GM19035 (cell line): ENCODE data around the gene NMNAT3.
"Not testable (repeated sequence)": the region's sequence is repeated elsewhere in the genome, so short reads cannot be mapped to it uniquely, and the experiment has no call there.

ENCODE experiments used
- ATAC-seq: cut with Tn5 transposase; IDR thresholded peaks from one replicate; pipeline ENCODE4 v1.9.1; 2021; ENCODE audit not compliant: unreplicated experiment

The NMNAT3 gene

GRCh38 chr3:139639662-139640061, 38.1 kb downstream of the NMNAT3 start:
- no peak for ATAC-seq

GRCh38 chr3:139638518-139638917, 39.3 kb downstream of the NMNAT3 start:
- no peak for ATAC-seq

GRCh38 chr3:139636511-139636910, 41.3 kb downstream of the NMNAT3 start:
- ATAC-seq = no peak

GRCh38 chr3:139634111-139634635, 43.6 kb downstream of the NMNAT3 start:
- no peak for ATAC-seq

- ATAC-seq = no peak
Observed at GRCh38 chr3:139633511-139633910, 44.3 kb downstream of the NMNAT3 start.

- ATAC-seq = no peak
Observed at GRCh38 chr3:139630542-139630941, 47.2 kb downstream of the NMNAT3 start.

GRCh38 chr3:139629033-139629432, 48.7 kb downstream of the NMNAT3 start:
- peak; percentile 68 for ATAC-seq

DNA sequence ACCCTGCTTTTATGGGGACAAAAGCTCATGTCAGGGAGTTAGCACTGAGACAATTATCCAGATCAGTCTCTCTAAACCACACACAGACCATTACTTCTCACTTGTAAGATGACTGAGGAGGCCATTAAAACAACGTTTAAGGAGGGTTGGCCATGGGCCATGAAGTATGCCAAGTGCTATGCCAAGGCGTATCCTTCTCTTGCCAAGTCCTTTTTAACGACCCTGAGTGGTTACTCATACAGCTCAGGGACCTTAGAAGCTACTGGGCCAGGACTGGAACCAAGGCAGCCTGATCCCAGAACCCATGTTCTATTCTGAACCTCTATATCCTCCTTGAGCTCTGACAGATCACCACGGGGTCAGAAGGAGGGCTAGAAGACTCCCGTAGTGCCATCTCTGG, 50.0 kb downstream of the NMNAT3 start:
- ATAC-seq = no peak

- ATAC-seq = no peak
Observed at GRCh38 chr3:139620438-139620837, 57.3 kb downstream of the NMNAT3 start.

DNA sequence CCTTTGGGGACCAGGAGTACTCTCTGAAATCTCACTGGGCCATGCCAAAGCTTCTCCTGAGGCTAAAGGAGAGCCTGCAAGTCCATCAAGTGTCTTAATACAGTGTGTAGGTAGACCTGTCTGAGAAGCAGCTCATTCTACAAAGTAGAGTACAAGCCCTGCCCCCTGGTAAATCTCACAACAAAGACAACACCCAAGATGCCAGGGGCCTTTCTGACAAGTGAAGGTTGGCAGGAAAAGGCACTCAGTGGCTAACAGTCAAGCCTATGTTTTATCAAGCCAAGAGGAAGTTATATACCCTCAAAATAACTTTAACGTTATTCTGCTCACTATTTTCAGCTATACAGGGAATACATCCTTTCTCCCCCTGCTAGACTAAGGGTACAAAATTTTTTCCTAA, 58.3 kb downstream of the NMNAT3 start:
- no peak for ATAC-seq

DNA sequence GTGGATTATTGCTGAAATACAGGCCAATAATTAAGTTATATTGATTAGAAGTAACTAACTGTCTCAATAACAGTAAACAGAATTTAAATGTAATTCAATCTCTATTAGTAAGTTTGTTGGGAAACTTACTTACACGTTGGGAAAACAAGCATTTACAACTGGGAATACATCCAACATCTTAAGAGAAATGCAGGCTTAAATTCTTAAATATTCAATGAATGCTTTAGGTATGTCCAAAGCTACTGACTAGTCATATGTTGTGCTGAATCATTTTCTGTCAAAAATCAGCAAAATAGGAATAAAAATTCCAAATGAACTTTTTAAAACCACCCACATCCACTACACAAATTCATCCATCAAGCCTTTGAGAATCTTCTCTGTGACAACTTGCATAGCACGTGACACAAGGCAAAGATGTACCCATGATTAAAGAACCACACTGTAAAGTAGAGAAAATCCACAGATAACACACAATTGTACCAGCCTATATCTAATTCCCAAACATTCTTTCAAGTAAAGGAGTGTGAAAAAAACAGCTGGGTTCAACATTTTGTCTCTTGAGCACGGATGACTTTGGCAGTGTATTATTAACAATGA, 60.0 kb downstream of the NMNAT3 start:
- no peak for ATAC-seq

DNA sequence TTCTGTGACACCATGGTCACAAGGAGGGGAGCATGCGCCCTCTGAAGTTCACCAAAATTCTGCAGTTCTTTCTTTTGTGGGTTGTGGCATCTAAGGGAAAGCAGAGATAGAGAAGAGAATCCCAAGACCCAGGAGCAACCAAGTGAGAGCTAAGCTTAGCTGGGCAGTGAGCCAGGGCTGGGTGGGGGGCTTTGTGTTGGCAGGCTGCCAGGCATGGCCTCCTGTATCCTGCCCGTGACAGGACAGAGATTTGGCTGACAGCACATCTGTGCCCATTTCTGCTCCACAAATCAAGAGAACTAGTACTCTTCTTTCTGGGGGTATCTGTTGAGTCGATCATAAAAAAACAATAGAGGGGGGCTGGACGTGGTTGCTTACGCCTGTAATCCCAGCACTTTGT, 66.2 kb downstream of the NMNAT3 start:
- ATAC-seq = no peak

GRCh38 chr3:139610886-139611285, 66.9 kb downstream of the NMNAT3 start:
- ATAC-seq = no peak

- ATAC-seq = no peak
Observed at GRCh38 chr3:139608924-139609323, 68.8 kb downstream of the NMNAT3 start.

- ATAC-seq = no peak
Observed at GRCh38 chr3:139608108-139608380, 69.7 kb downstream of the NMNAT3 start.

GRCh38 chr3:139607257-139608107, 70.3 kb downstream of the NMNAT3 start:
- ATAC-seq = no peak

- ATAC-seq = no peak
Observed at GRCh38 chr3:139602003-139602402, 75.8 kb downstream of the NMNAT3 start.

- ATAC-seq = no peak
Observed at GRCh38 chr3:139601191-139601961, 76.4 kb downstream of the NMNAT3 start.

DNA sequence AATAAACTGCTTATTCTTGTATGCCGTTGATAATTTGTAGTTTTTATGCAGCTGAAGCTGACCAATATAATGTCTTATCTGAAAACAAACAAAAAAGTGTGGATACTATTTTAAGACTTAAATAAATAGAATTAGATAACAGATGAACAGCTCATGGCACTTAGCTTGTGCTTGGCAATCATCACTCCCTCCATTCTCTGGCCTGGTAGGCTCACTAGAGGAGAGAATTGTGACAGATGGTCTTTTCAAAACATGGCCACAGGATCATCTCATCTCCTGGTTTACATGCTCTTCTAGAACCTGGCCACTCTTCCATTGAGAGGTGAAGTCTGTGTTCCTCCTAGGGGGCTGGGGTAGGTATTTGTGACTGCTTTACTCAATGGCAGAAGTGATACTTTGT, 79.8 kb downstream of the NMNAT3 start:
- ATAC-seq = no peak

DNA sequence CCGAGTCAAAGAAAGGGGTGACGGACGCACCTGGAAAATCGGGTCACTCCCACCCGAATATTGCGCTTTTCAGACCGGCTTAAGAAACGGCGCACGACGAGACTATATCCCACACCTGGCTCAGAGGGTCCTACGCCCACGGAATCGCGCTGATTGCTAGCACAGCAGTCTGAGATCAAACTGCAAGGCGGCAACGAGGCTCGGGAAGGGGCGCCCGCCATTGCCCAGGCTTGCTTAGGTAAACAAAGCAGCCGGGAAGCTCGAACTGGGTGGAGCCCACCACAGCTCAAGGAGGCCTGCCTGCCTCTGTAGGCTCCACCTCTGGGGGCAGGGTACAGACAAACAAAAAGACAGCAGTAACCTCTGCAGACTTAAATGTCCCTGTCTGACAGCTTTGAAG, 86.6 kb downstream of the NMNAT3 start:
- not testable (repeated sequence) for ATAC-seq

- no peak for ATAC-seq
Observed at GRCh38 chr3:139588450-139588849, 89.3 kb downstream of the NMNAT3 start.

DNA sequence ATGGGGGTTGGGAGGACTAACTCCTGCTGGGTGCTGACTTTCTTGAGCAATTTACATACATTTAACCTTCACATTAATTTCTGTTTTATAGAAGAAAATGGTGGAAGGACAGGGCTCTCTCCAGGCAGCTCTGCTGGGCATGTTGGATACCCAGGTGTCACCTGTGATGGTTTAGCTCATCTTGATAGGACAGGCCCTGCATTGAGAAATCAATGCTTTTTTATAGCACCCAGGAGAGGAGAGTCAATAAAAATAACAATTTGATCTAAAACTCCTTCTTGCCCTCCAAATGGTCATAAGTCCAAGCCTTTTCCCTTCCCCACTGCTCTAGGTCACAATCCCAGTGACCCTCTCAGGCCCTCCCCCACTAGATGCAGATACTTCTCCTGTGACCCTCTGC, 90.0 kb downstream of the NMNAT3 start:
- no peak for ATAC-seq
